Breast epithelium (tissue), 4 donors: Measurements from ENCODE around the gene GLIS1. TPM values are rescaled to one million over a fixed set of nuclear protein-coding genes. Genes with fewer than 3 reads are reported as not detected.

Experiments
- DNase-seq, 2 donors: peaks; one replicate each; pipeline ENCODE4 v3.0.0-alpha.2; 2019; ENCODE audit warnings: low spot score in 2 of 2
- H3K27ac ChIP-seq, 2 donors: fragments of 200-600 bp; sonication (generic) in 1 of 2; one replicate each; pipeline ENCODE4 v1.5.1; 2016 to 2019; ENCODE audit warnings: mild to moderate bottlenecking in 1 of 2
- H3K27me3 ChIP-seq, 2 donors: fragments of 200-600 bp; sonication (generic) in 1 of 2; one replicate each; pipeline versions ENCODE4 v1.5.1 to v1.6.0; 2017 to 2019; ENCODE audit warnings: control low read depth in 1 of 2, mild to moderate bottlenecking in 1 of 2
- H3K36me3 ChIP-seq: fragments of 200-600 bp; one replicate; pipeline ENCODE4 v1.5.1; 2019
- H3K4me1 ChIP-seq, 2 donors: fragments of 200-600 bp; sonication (generic); one replicate each; pipeline ENCODE4 v1.5.1; 2016 to 2019; ENCODE audit warnings: control low read depth in 1 of 2
- H3K4me3 ChIP-seq, 3 donors: fragments of 200-600 bp; sonication (generic); 1 replicate in 2 of 3; 2 replicates in 1 of 3; pipeline ENCODE4 v1.5.1; 2016 to 2019; ENCODE audit warnings: mild to moderate bottlenecking in 3 of 3, moderate library complexity in 2 of 3
- H3K9me3 ChIP-seq, 2 donors: fragments of 200-600 bp; sonication (generic) in 1 of 2; one replicate each; pipeline ENCODE4 v1.5.1; 2016 to 2019; ENCODE audit warnings: control low read depth in 1 of 2
- POLR2A ChIP-seq: fragments of 450-650 bp; IDR thresholded peaks from one replicate; pipeline ENCODE4 v1.6.1; 2016; ENCODE audit warnings: antibody characterized with exemption, mild to moderate bottlenecking, moderate library complexity
- POLR2AphosphoS5 ChIP-seq, 3 donors: sonication (generic); formaldehyde crosslinking; IDR thresholded peaks; one replicate each; pipeline ENCODE4 v1.6.1; 2017; ENCODE audit warnings: antibody characterized with exemption in 3 of 3
- intact Hi-C: fragments of 100-400 bp; cut with DNase I; formaldehyde crosslinking; loops from one replicate; pipeline ENCODE4 v1.15.1; 2023; ENCODE audit warnings: low total_unique reads
- total RNA-seq, 3 donors: library from RNA; depleted of rRNA; stranded (reverse); fragments of >200 nt; gene quantifications; one replicate each; pipeline ENCODE4 v1.1.0, GENCODE V29; 2016
- TF ChIP-seq, protein P1 (sequence below), 3 donors: fragments of 450-650 bp; IDR thresholded peaks; one replicate each; pipeline ENCODE4 v1.5.1; 2016 to 2017; ENCODE audit warnings: antibody characterized with exemption in 3 of 3, mild to moderate bottlenecking in 3 of 3, moderate library complexity in 3 of 3

Gene GLIS1
- total RNA-seq, 3 donors from 2014 or later = 0.16 to 2.0 (median 0.59) TPM

DNA sequence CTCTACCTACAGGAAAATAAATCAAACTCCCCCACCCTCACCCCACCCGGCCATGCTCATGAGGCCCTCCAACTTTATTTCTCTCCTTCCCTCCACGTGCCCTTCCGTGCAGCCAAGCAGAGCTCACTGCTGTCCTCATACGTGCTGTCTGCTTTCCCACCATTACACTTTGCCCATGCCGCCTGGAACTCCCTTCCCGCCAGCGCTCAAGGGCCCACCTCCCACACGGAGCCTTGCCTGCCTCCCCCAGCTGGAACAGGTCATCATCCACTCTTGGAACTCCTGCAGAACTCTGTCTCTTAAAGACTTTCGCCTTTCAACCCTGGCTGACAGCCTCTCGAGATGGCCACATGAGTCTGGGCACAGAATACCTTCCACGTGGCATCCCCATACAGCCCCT is 42.4 kb downstream of the GLIS1 start:
- Histone ChIP-seq H3K9me3 (no peaks in the 10 kb centered on the region), H3K4me1 (no peaks in the 10 kb centered on the region), H3K36me3 (no peaks in the 10 kb centered on the region), H3K27ac (no peak overlapping the region), H3K4me3 (no peak overlapping the region), H3K27me3 (no peaks in the 10 kb centered on the region)
- DNase-seq = no peak
- intact Hi-C loops = no loop called here
- TF ChIP-seq, protein P1, sequence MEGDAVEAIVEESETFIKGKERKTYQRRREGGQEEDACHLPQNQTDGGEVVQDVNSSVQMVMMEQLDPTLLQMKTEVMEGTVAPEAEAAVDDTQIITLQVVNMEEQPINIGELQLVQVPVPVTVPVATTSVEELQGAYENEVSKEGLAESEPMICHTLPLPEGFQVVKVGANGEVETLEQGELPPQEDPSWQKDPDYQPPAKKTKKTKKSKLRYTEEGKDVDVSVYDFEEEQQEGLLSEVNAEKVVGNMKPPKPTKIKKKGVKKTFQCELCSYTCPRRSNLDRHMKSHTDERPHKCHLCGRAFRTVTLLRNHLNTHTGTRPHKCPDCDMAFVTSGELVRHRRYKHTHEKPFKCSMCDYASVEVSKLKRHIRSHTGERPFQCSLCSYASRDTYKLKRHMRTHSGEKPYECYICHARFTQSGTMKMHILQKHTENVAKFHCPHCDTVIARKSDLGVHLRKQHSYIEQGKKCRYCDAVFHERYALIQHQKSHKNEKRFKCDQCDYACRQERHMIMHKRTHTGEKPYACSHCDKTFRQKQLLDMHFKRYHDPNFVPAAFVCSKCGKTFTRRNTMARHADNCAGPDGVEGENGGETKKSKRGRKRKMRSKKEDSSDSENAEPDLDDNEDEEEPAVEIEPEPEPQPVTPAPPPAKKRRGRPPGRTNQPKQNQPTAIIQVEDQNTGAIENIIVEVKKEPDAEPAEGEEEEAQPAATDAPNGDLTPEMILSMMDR (IDR thresholded peaks at IDR 0.05) = no peak
- TF ChIP-seq POLR2AphosphoS5 (IDR thresholded peaks at IDR 0.05) = no peak
- TF ChIP-seq POLR2A = no peak

DNA sequence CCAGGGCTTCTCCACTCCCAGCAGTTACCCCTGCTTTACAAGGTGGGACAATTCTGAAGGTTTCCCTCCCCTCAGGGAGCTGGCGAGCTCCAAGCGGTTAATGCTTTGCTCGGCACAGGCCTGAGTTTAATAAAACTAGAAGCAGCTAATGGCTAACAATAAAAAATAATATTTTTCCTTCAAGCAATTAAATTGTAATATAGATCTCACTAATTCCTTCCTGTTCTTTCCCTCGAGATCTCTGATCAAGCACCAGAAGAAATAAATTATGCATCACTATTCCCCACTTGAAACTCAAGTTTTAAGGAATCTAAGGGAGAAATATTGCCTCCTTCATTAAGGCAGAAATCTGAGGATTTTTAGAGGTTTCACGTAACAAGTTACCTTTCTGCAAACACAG is 42.9 kb downstream of the GLIS1 start:
- Histone ChIP-seq H3K27me3 (no peaks in the 10 kb centered on the region), H3K27ac (no peak overlapping the region), H3K36me3 (no peaks in the 10 kb centered on the region), H3K4me3 (no peak overlapping the region), H3K9me3 (no peaks in the 10 kb centered on the region), H3K4me1 (no peaks in the 10 kb centered on the region)
- DNase-seq = no peak
- TF ChIP-seq, protein P1 (IDR thresholded peaks at IDR 0.05) = no peak
- no peak for TF ChIP-seq POLR2A
- no peak for TF ChIP-seq POLR2AphosphoS5 (IDR thresholded peaks at IDR 0.05)
- intact Hi-C loops = no loop called here

DNA sequence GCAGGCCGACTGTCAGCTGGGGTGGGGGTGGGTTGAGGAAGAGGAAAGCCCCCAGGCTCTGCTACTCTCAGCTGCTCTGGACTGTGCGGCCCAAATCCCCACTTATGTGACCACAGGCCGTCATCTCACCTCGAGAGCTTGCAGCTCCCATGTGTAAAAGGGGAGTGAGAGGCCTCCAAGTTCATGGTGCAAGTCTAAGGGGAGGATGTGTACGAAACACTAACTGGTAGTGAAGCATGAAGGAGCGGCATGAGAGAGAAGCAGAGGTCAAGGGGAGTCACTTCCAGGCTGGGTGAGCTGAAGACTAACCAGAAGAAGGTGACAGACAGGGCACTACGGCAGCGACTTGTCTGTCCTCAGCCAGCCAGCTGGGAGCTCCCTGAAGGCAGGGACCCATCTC is 43.8 kb downstream of the GLIS1 start:
- DNase-seq = no peak
- intact Hi-C loops = no loop called here

DNA sequence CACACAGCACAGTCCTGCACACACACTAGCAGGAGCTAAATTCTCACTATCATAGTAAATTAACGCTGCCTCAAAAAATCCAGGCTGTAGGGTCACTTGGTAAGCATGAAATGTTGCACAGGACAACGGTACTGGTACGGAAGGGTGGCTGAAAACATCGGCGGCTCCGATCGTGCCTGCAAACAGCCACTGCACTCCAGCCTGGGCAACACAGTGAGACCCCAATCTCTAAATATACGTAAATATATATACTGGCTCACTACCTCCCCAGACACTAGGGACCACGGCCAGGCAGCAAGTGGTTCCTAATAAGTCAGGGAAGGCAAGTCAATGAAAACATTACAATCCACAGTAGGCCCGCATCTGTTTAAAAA is 44.3 kb downstream of the GLIS1 start:
- H3K4me3 ChIP-seq = no peak overlapping the region
- no peaks in the 10 kb centered on the region for H3K27me3 ChIP-seq
- no peak for DNase-seq
- no peaks in the 10 kb centered on the region for H3K4me1 ChIP-seq
- intact Hi-C loops = no loop called here
- no peak overlapping the region for H3K27ac ChIP-seq
- no peaks in the 10 kb centered on the region for H3K9me3 ChIP-seq
- H3K36me3 ChIP-seq = no peaks in the 10 kb centered on the region
- TF ChIP-seq POLR2AphosphoS5 (IDR thresholded peaks at IDR 0.05) (no peak), POLR2A (no peak)
- TF ChIP-seq, protein P1 (IDR thresholded peaks at IDR 0.05) = no peak

More for the DNA sequence above, 43.8 kb downstream of the GLIS1 start:
- no peaks in the 10 kb centered on the region for H3K36me3 ChIP-seq
- no peaks in the 10 kb centered on the region for H3K27me3 ChIP-seq
- no peak overlapping the region for H3K4me3 ChIP-seq
- no peak for TF ChIP-seq POLR2AphosphoS5 (IDR thresholded peaks at IDR 0.05)
- TF ChIP-seq, protein P1 (IDR thresholded peaks at IDR 0.05) = no peak
- no peak for TF ChIP-seq POLR2A
- H3K27ac ChIP-seq = no peak overlapping the region
- H3K9me3 ChIP-seq = no peaks in the 10 kb centered on the region
- H3K4me1 ChIP-seq = no peaks in the 10 kb centered on the region

DNA sequence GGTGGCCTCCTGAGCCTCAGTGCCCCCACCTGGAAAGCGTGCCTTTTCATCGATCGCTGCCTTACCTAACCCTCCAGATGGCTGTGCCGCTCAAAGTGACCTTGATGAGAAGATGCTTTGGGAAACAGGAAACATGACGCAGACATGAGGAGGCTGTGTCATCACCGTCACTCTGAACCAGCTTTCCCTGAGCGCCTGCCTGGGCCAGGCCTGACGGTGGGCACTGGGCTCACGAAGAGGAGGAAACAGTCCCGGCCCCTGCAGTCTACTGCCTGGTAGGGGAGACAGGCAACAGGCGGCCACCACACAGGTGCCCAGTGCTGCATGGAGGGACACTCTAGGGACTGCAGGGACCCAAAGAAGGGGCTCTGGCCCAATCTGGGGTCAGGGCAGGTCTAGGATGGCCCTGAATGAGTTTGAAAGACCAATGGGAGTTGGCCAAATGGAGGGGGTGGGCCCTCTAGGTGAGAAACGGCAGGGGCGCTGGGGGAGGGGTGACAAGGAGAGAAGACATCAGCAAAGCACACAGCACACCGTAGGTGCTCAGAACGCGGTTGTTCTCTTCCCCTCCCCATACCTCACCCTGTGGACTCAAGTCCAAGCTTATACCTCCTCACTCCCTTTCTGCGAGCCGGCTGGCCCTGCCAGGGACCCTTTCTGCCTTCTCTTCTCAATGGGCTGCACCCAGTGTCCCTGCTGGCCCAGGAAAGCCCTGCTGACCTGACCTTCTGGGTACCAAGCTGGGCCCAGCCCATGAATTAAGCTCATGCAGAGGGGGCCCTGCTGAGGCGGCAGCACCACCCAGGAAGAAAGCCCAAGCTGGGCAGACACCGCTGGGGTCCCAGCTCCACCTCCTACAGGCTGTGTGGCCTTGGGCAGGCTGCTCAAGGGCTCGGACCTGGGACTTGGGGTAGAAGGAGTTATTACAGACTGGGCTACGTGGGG is 44.9 kb downstream of the GLIS1 start:
- Histone ChIP-seq H3K27ac (no peak overlapping the region), H3K36me3 (no peaks in the 10 kb centered on the region), H3K9me3 (no peaks in the 10 kb centered on the region), H3K27me3 (no peaks in the 10 kb centered on the region), H3K4me3 (no peak overlapping the region), H3K4me1 (no peaks in the 10 kb centered on the region)
- TF ChIP-seq POLR2A (no peak), POLR2AphosphoS5 (IDR thresholded peaks at IDR 0.05) (no peak)
- TF ChIP-seq, protein P1 (IDR thresholded peaks at IDR 0.05) = no peak
- no peak for DNase-seq
- intact Hi-C loops = no loop called here
